HCT116 (cell line): ENCODE results near the gene SLC51A. TPM values are rescaled to one million over a fixed set of nuclear protein-coding genes. Genes with fewer than 3 reads are reported as not detected.

Experiments
- ATAC-seq: fragments of 200-7000 bp; cut with Tn5 transposase; 2 replicates; pipeline ENCODE4 v1.9.1; 2020; ENCODE audit warnings: mild to moderate bottlenecking, moderate library complexity
- BruUV-seq: library from RNA; stranded (reverse); fragments of 400-500 nt; replicated peaks from 2 replicates; lab custom pipeline; 2021; lab: Mats Ljungman, UMichigan
- CTCF ChIA-PET: fragments of 300-600 bp; sonication (Branson Sonifier 250); formaldehyde crosslinking; loops from one replicate; lab custom pipeline; 2021; ENCODE audit warnings: antibody characterized with exemption; lab: Charles Lee
- POLR2A ChIA-PET: fragments of 300-600, 350-600 bp; sonication (Branson Sonifier 250); formaldehyde crosslinking; loops from one replicate; lab custom pipeline; 2021; ENCODE audit warnings: antibody characterized with exemption; lab: Charles Lee
- RAD21 ChIA-PET, 2 experiments: fragments of 300-600 bp; sonication (Branson Sonifier 250); formaldehyde crosslinking; loops; one replicate each; lab custom pipeline; 2023; ENCODE audit warnings: low total read pairs in 2 of 2; ENCODE audit not compliant: uncharacterized antibody in 2 of 2, unreplicated experiment in 2 of 2, low non-redundant PET in 1 of 2; lab: Charles Lee
- DNase-seq: peaks from one replicate; pipeline ENCODE4 v3.0.0-alpha.2; 2010; ENCODE audit warnings: low read depth, low spot score
- H2AFZ ChIP-seq: fragments of 200-600 bp; shearing (Covaris generic), sonication (generic); 2 replicates; pipeline ENCODE4 v1.6.1; 2017; ENCODE audit warnings: low read depth, mixed run types, mixed read lengths, antibody characterized with exemption, low read length; ENCODE audit not compliant: poor library complexity, severe bottlenecking
- H3K27ac ChIP-seq: 2 replicates; pipeline ENCODE4 v1.5.1; 2012; ENCODE audit warnings: low read depth, low read length
- H3K27me3 ChIP-seq: fragments of 200-600 bp; sonication (generic); 2 replicates; pipeline ENCODE4 v1.6.1; 2016; ENCODE audit warnings: mixed run types, low read length, mixed read lengths; ENCODE audit not compliant: insufficient read depth
- H3K36me3 ChIP-seq, 2 experiments: fragments of 200-500 bp in 1 of 2; fragments of 200-600 bp in 1 of 2; sonication (Bioruptor generic) in 1 of 2; sonication (generic) in 1 of 2; 2 replicates each; pipeline versions ENCODE4 v1.5.1 to v1.6.1; 2014 to 2016; ENCODE audit warnings: low read length in 2 of 2, inconsistent platforms in 1 of 2, mixed read lengths in 1 of 2, mixed run types in 1 of 2; ENCODE audit not compliant: insufficient read depth in 2 of 2, control insufficient read depth in 1 of 2
- H3K4me1 ChIP-seq, 2 experiments: fragments of 200-600 bp in 1 of 2; sonication (generic) in 1 of 2; 2 replicates each; pipeline versions ENCODE4 v1.5.1 to v1.6.1; 2012 to 2017; ENCODE audit warnings: low read length in 2 of 2, inconsistent platforms in 1 of 2, mild to moderate bottlenecking in 1 of 2, mixed read lengths in 1 of 2, mixed run types in 1 of 2, moderate library complexity in 1 of 2; ENCODE audit not compliant: insufficient read depth in 2 of 2, control insufficient read depth in 1 of 2
- H3K4me2 ChIP-seq: fragments of 200-600 bp; sonication (generic); 2 replicates; pipeline ENCODE4 v1.6.1; 2017; ENCODE audit warnings: mixed run types, low read length, mixed read lengths
- H3K4me3 ChIP-seq, 2 experiments: fragments of 200-600 bp in 1 of 2; sonication (generic) in 1 of 2; replicated peaks in 1 of 2; 2 replicates each; pipeline ENCODE4 v1.5.1; 2011 to 2016; ENCODE audit warnings: low read length in 2 of 2, control low read depth in 1 of 2, low read depth in 1 of 2, mild to moderate bottlenecking in 1 of 2, mixed read lengths in 1 of 2, mixed run types in 1 of 2
- H3K79me2 ChIP-seq: fragments of 200-600 bp; sonication (generic); 2 replicates; pipeline ENCODE4 v1.6.1; 2017; ENCODE audit warnings: mild to moderate bottlenecking, mixed run types, low read length, moderate library complexity, mixed read lengths; ENCODE audit not compliant: insufficient read depth
- H3K9ac ChIP-seq: fragments of 200-600 bp; sonication (generic); 2 replicates; pipeline ENCODE4 v1.6.1; 2016; ENCODE audit warnings: low read length, mixed read lengths
- H3K9me2 ChIP-seq: fragments of 200-600 bp; sonication (generic), shearing (Covaris generic); 2 replicates; pipeline ENCODE4 v1.6.1; 2017; ENCODE audit warnings: mixed run types, mild to moderate bottlenecking, moderate library complexity; ENCODE audit not compliant: insufficient read depth
- H3K9me3 ChIP-seq, 2 experiments: fragments of 200-500 bp in 1 of 2; fragments of 200-600 bp in 1 of 2; sonication (Bioruptor generic) in 1 of 2; sonication (generic) in 1 of 2; 2 replicates each; pipeline ENCODE4 v1.6.1; 2014 to 2017; ENCODE audit warnings: low read length in 2 of 2, mixed read lengths in 2 of 2, inconsistent platforms in 1 of 2, low read depth in 1 of 2, mild to moderate bottlenecking in 1 of 2, mixed run types in 1 of 2, moderate library complexity in 1 of 2; ENCODE audit not compliant: control insufficient read depth in 1 of 2, insufficient read depth in 1 of 2
- H4K20me1 ChIP-seq: fragments of 200-600 bp; sonication (generic), shearing (Covaris generic); 2 replicates; pipeline ENCODE4 v1.6.1; 2017; ENCODE audit warnings: mixed run types, mild to moderate bottlenecking, moderate library complexity; ENCODE audit not compliant: insufficient read depth
- ATF3 ChIP-seq: IDR thresholded peaks from 2 replicates; pipeline ENCODE4 v1.6.1; 2012
- CBX3 ChIP-seq: IDR thresholded peaks from 2 replicates; pipeline ENCODE4 v1.6.1; 2012; ENCODE audit warnings: low read depth
- CTCF ChIP-seq, 3 experiments: fragments of 200-600 bp in 1 of 3; sonication (generic) in 1 of 3; IDR thresholded peaks in 2 of 3; conservative IDR thresholded peaks in 1 of 3; 2 replicates each; pipeline ENCODE4 v1.5.1; 2012 to 2017; ENCODE audit warnings: low read depth in 2 of 3, low read length in 2 of 3, antibody characterized with exemption in 1 of 3, borderline replicate concordance in 1 of 3, control low read depth in 1 of 3, mild to moderate bottlenecking in 1 of 3, mixed read lengths in 1 of 3, mixed run types in 1 of 3, moderate library complexity in 1 of 3; ENCODE audit not compliant: insufficient read depth in 1 of 3
- ELF1 ChIP-seq: IDR thresholded peaks from 2 replicates; pipeline ENCODE4 v1.6.1; 2012; ENCODE audit warnings: low read depth, borderline replicate concordance
- FOSL1 ChIP-seq: IDR thresholded peaks from 2 replicates; pipeline ENCODE4 v1.6.1; 2012; ENCODE audit warnings: low read depth
- JUND ChIP-seq: IDR thresholded peaks from 2 replicates; pipeline ENCODE4 v1.6.1; 2012
- POLR2AphosphoS5 ChIP-seq: IDR thresholded peaks from 2 replicates; pipeline ENCODE4 v1.6.1; 2011; ENCODE audit warnings: mild to moderate bottlenecking, low read depth, low read length, moderate library complexity
- SP1 ChIP-seq: IDR thresholded peaks from 2 replicates; pipeline ENCODE4 v1.6.1; 2012; ENCODE audit warnings: low read depth
- TCF7L2 ChIP-seq: IDR thresholded peaks from 2 replicates; pipeline ENCODE4 v1.7.0; 2011; ENCODE audit warnings: borderline replicate concordance, inconsistent platforms; ENCODE audit not compliant: insufficient read depth, insufficient read length; ENCODE audit errors: extremely low read depth
- intact Hi-C: fragments of 100-400 bp; cut with micrococcal nuclease; formaldehyde crosslinking; loops from 2 replicates; pipeline ENCODE4 v1.10.0; 2022
- total RNA-seq: library from RNA; stranded (reverse); gene quantifications from one replicate; pipeline ENCODE4 v1.2.1, GENCODE V29; 2021; ENCODE audit not compliant: unreplicated experiment
- TF ChIP-seq, protein P1 (sequence below): IDR thresholded peaks from 2 replicates; pipeline ENCODE4 v1.6.1; 2011; ENCODE audit warnings: mild to moderate bottlenecking, low read length, moderate library complexity; ENCODE audit not compliant: insufficient replicate concordance; ENCODE audit errors: extremely low read depth
- TF ChIP-seq, protein P2 (sequence below): IDR thresholded peaks from 2 replicates; pipeline ENCODE4 v1.6.1; 2012
- TF ChIP-seq, protein P3 (sequence below): IDR thresholded peaks from 2 replicates; pipeline ENCODE4 v1.6.1; 2012; ENCODE audit warnings: low read depth

Gene SLC51A
- total RNA-seq, 1 experiment from 2014 or later, result not detected

DNA sequence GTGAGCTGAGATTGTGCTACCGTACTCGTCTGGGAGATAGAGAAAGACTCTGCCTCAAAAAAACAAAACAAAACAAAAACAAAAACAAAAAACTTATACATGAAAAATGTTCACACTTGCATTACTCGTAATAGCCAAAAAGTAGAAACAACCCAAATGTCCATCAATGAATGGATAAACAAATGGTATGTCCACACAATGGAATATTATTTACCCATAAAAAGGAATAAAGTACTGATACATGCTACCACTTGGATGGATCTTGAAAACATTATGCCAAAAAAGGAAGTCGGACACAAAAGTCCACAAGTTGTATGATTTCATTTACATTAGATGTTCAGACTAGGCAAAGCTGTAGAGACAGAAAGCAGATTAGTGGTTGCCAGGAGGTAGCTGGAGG lies 44.5 kb downstream of the SLC51A start (continued):
- no peak for TF ChIP-seq TCF7L2
- TF ChIP-seq CTCF (IDR thresholded peaks at IDR 0.05 in 2 of 3, conservative IDR thresholded peaks at IDR 0.05 in 1 of 3; ENCODE audit: borderline replicate concordance in 1 of 3, insufficient read depth in 1 of 3, low read depth in 2 of 3, low read length in 2 of 3), result no peak
- TF ChIP-seq ATF3, result no peak

DNA sequence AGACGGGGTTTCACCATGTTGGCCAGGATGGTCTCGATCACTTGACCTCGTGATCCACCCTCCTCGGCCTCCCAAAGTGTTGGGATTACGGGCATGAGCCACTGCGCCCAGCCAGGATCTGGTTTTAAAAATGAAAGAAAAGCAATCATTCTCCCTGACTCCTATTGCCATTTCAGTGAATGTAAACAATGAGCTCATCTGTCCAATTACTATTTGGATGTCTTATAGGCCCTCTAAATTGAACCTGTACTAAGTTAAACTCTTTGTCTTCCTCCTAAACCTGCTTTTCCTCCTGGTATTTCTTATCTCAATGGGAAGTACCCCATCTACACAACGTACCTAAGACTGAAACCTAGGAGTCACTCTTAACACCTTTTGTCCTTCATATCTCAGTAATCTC lies 47.5 kb downstream of the SLC51A start:
- Histone ChIP-seq H3K79me2 (0 out of 2 replicates have a peak, but pooled peaks cover 13% of the 10 kb centered on the region), H4K20me1 (no peaks in the 10 kb centered on the region), H3K36me3 (peaks cover 0 to 2% of the 10 kb centered on the region in 2 experiments; a peak in 1 of 4 replicates), H3K9me3 (no peaks in the 10 kb centered on the region), H3K4me3 (no peak overlapping the region), H3K27me3 (no peaks in the 10 kb centered on the region), H3K27ac (no peak overlapping the region), H2AFZ (no peak overlapping the region), H3K9ac (no peak overlapping the region), H3K4me1 (peaks cover 0 to 8% of the 10 kb centered on the region in 2 experiments; a peak in 3 of 4 replicates), H3K4me2 (no peak overlapping the region), H3K9me2 (no peaks in the 10 kb centered on the region)
- ATAC-seq (no peak), DNase-seq (no peak)
- CTCF ChIA-PET, result no interaction called here
- intact Hi-C loops, result no loop called here
- BruUV-seq, result no TSS peak
- RAD21 ChIA-PET, result no interaction called here
- POLR2A ChIA-PET, result no interaction called here
- TF ChIP-seq JUND (no peak), CTCF (IDR thresholded peaks at IDR 0.05 in 2 of 3, conservative IDR thresholded peaks at IDR 0.05 in 1 of 3; ENCODE audit: borderline replicate concordance in 1 of 3, insufficient read depth in 1 of 3, low read depth in 2 of 3, low read length in 2 of 3) (no peak), POLR2AphosphoS5 (no peak), CBX3 (no peak), TCF7L2 (no peak), FOSL1 (no peak), ELF1 (no peak), ATF3 (no peak), SP1 (no peak)
- TF ChIP-seq, protein P1, sequence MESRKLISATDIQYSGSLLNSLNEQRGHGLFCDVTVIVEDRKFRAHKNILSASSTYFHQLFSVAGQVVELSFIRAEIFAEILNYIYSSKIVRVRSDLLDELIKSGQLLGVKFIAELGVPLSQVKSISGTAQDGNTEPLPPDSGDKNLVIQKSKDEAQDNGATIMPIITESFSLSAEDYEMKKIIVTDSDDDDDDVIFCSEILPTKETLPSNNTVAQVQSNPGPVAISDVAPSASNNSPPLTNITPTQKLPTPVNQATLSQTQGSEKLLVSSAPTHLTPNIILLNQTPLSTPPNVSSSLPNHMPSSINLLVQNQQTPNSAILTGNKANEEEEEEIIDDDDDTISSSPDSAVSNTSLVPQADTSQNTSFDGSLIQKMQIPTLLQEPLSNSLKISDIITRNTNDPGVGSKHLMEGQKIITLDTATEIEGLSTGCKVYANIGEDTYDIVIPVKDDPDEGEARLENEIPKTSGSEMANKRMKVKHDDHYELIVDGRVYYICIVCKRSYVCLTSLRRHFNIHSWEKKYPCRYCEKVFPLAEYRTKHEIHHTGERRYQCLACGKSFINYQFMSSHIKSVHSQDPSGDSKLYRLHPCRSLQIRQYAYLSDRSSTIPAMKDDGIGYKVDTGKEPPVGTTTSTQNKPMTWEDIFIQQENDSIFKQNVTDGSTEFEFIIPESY, result no peak
- TF ChIP-seq, protein P2, sequence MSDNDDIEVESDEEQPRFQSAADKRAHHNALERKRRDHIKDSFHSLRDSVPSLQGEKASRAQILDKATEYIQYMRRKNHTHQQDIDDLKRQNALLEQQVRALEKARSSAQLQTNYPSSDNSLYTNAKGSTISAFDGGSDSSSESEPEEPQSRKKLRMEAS, result no peak
- TF ChIP-seq, protein P3, sequence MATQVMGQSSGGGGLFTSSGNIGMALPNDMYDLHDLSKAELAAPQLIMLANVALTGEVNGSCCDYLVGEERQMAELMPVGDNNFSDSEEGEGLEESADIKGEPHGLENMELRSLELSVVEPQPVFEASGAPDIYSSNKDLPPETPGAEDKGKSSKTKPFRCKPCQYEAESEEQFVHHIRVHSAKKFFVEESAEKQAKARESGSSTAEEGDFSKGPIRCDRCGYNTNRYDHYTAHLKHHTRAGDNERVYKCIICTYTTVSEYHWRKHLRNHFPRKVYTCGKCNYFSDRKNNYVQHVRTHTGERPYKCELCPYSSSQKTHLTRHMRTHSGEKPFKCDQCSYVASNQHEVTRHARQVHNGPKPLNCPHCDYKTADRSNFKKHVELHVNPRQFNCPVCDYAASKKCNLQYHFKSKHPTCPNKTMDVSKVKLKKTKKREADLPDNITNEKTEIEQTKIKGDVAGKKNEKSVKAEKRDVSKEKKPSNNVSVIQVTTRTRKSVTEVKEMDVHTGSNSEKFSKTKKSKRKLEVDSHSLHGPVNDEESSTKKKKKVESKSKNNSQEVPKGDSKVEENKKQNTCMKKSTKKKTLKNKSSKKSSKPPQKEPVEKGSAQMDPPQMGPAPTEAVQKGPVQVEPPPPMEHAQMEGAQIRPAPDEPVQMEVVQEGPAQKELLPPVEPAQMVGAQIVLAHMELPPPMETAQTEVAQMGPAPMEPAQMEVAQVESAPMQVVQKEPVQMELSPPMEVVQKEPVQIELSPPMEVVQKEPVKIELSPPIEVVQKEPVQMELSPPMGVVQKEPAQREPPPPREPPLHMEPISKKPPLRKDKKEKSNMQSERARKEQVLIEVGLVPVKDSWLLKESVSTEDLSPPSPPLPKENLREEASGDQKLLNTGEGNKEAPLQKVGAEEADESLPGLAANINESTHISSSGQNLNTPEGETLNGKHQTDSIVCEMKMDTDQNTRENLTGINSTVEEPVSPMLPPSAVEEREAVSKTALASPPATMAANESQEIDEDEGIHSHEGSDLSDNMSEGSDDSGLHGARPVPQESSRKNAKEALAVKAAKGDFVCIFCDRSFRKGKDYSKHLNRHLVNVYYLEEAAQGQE, result no peak
